GM20000 (cell line): Measurements from ENCODE around the gene CEP128.

Source experiments
- DNase-seq: peaks from one replicate; pipeline ENCODE4 v3.0.0; 2012; ENCODE audit warnings: low spot score
- TF ChIP-seq, protein P1 (sequence below): IDR thresholded peaks from 2 replicates; pipeline ENCODE4 v1.5.1; 2012; ENCODE audit warnings: mild to moderate bottlenecking, control low read depth; ENCODE audit errors: extremely low read depth, missing control alignments

Gene CEP128

DNA sequence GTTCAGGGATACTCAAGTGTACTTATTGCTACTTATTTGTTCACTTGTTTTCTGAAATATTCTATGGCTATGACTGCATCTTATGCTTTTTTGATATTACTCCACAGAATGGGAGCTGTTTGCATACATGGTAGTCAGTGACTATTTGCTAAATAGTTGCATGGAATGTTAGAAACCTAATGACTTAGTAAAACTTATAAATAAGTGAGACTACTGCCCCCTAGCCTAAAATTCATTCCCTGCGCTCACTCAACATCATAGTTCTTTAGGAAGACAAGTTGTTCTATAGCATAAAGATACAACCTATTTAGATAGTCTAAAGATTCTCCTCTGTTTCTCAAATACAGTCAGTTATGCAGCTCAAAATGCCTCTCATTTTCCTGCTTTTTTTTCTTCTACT lies 305.5 kb downstream of the CEP128 start:
- no peak for DNase-seq
- TF ChIP-seq, protein P1, sequence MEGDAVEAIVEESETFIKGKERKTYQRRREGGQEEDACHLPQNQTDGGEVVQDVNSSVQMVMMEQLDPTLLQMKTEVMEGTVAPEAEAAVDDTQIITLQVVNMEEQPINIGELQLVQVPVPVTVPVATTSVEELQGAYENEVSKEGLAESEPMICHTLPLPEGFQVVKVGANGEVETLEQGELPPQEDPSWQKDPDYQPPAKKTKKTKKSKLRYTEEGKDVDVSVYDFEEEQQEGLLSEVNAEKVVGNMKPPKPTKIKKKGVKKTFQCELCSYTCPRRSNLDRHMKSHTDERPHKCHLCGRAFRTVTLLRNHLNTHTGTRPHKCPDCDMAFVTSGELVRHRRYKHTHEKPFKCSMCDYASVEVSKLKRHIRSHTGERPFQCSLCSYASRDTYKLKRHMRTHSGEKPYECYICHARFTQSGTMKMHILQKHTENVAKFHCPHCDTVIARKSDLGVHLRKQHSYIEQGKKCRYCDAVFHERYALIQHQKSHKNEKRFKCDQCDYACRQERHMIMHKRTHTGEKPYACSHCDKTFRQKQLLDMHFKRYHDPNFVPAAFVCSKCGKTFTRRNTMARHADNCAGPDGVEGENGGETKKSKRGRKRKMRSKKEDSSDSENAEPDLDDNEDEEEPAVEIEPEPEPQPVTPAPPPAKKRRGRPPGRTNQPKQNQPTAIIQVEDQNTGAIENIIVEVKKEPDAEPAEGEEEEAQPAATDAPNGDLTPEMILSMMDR = peak; percentile 11

DNA sequence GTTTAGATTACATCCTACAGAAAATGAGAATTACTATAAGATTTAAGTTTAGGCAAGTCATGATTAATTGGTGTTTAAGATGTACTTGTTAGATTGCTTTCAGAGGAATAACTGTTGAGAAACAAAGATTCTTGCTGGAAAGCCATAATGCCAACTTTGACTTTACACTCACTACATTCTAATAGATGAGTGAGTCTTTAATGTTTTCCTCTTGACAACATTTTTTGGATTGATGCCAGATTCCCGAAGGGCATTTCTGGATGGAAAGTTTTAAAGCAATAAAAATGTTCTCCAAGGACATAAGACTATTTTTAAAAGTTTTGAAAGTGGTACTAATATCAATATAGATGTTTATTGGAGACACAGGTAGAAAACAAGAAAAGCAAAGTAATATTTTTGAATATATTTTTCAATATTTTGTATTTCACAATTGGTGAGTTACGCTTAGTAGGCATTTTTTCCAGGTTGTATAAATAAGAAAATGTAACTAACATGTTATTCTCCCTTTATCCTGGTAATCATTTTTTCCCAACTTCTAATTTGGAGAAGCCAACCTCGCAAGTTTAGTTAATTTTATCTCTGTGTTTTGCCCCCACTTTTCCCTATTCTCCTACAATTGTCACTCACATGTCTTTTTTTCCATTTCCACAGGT lies 307.3 kb downstream of the CEP128 start:
- DNase-seq = no peak
- TF ChIP-seq, protein P1 = no peak

DNA sequence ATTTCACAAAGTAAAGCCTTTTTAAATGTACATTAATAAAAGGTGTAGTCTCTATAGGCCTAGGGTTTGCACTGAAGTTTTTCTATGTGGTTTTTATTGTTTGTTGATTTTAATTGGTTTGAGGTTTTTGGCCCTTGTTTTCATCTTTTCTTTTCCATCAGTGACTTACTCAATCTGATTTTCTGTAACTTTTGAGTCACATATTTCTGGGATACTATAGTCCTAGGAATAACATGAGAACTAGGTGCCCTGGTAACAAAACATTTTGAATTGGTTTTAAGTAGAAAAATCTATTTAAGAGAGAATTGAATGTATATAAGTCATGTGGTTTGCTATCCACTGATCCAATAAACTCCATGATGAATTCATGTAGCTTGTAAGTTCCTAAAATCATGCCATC lies 311.9 kb downstream of the CEP128 start:
- DNase-seq = no peak
- TF ChIP-seq, protein P1 = no peak

DNA sequence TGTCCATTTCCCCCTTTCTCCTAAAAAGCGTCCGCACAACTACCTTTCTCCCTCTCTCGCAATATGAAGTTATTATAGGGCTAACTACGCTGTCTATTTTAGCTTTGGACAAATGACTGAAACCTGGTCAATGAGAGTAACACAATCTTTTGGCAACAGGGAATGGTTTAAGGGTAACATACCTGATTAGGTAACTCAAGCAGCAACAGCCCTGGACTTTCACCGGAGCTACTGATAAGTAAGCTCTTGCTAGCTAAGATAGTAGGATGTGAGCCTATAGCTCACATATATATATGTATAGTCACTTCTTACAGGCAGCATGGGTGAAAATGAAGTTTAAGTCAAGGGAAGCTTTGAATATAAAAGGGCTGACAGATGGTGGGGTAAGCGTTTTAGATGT lies 313.0 kb downstream of the CEP128 start:
- TF ChIP-seq, protein P1 = no peak
- no peak for DNase-seq

DNA sequence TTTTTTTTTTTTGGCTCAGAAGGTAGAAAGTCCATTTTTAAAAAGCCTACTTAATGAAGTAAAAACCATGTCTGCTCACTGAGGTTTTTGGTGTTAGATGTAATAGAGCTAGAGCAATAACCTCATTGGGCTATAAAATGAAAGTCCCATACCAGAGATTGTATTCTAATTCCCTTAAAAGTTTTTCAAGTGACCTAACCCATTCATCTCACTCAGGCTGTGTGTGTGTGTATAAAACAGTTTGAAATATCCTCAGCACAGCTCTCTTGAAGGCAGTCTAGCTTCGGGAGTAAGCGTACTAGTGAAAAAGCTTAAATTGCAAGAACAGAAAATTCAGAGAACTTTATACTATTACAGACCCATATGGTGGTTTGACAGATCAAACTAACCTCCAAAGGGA lies 313.8 kb downstream of the CEP128 start:
- DNase-seq = no peak
- TF ChIP-seq, protein P1 = no peak

DNA sequence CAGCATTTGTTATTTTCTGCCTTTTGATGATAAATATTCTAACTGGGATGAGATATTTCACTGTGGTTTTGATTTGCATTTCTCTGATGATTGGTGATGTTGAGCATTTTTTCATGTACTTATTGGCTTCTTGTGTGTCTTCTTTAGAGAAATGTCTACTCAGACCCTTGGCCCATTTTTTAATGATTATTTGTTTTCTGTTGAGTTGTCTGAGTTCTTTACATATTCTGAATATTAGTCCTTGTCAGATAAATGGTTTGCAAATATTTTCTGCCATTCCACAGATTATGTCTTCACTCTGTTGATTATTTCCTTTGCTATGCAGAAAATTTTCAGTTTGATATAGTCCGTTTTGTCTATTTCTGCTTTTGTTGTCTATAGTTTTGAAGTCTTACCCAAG lies 317.0 kb downstream of the CEP128 start:
- no peak for DNase-seq
- TF ChIP-seq, protein P1 = no peak

DNA sequence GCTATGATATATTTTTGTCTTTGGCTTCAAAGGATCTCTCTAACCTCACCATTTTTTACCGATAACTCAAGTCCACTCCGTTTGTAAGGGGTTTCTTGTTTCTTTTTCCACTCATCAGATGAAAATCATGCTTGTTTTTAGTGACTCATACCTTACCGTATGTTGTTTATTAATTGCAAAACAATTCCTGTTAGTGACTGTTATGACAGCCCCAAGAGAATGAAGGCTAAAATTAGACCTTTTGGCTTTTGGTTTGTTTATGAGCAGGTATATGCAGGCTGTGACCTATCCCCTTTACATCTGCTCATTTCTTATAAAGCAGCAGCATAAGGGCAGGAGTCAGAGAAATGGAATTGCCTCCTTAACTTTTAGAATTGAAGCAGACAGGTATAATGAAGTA lies 319.8 kb downstream of the CEP128 start:
- TF ChIP-seq, protein P1 = no peak
- peak; percentile 4 for DNase-seq
